Thymus (tissue), 11 donors: Measurements from ENCODE around the gene ARID3B. TPM values are rescaled to one million over a fixed set of nuclear protein-coding genes. Genes with fewer than 3 reads are reported as not detected.

Experiments used
- DNase-seq, 9 donors: peaks; one replicate each; pipeline ENCODE4 v3.0.0-alpha.2; 2013; ENCODE audit warnings: low spot score in 9 of 9, low read depth in 6 of 9, missing footprints in 1 of 9
- H3K27ac ChIP-seq, 2 donors: one replicate each; pipeline ENCODE4 v1.5.1; 2013; ENCODE audit warnings: control low read depth in 1 of 2, low read depth in 1 of 2, low read length in 1 of 2, mild to moderate bottlenecking in 1 of 2, moderate library complexity in 1 of 2
- H3K27me3 ChIP-seq, 2 donors: one replicate each; pipeline ENCODE4 v1.5.1; 2013; ENCODE audit warnings: low read length in 1 of 2; ENCODE audit not compliant: control insufficient read depth in 2 of 2, insufficient read depth in 1 of 2
- H3K36me3 ChIP-seq, 2 donors: one replicate each; pipeline ENCODE4 v1.5.1; 2013; ENCODE audit warnings: low read length in 1 of 2, mild to moderate bottlenecking in 1 of 2, moderate library complexity in 1 of 2; ENCODE audit not compliant: control insufficient read depth in 2 of 2, insufficient read depth in 2 of 2
- H3K4me1 ChIP-seq, 2 donors: one replicate each; pipeline ENCODE4 v1.5.1; 2013; ENCODE audit warnings: low read length in 2 of 2; ENCODE audit not compliant: control insufficient read depth in 2 of 2, insufficient read depth in 2 of 2
- H3K4me3 ChIP-seq, 2 donors: one replicate each; pipeline ENCODE4 v1.5.1; 2013; ENCODE audit warnings: low read length in 2 of 2, control low read depth in 1 of 2, mild to moderate bottlenecking in 1 of 2
- H3K9me3 ChIP-seq, 2 donors: one replicate each; pipeline ENCODE4 v1.5.1; 2013; ENCODE audit warnings: low read length in 1 of 2, mild to moderate bottlenecking in 1 of 2; ENCODE audit not compliant: control insufficient read depth in 2 of 2, insufficient read depth in 1 of 2
- WGBS: extraction: QIAGEN DNeasy Blood & Tissue Kit; methylation state at CpG from one replicate; pipeline ENCODE4 v1.1.7; 2013; 5-methylcytosine and 5-hydroxymethylcytosine counted together
- polyA plus RNA-seq: library from polyadenylated mRNA; stranded (reverse); fragments of 200-250 nt; gene quantifications from one replicate; pipeline ENCODE4 v1.2.3, GENCODE V29; 2013
- total RNA-seq: library from RNA; stranded (reverse); fragments of 120-200 nt; gene quantifications from one replicate; pipeline ENCODE4 v1.2.4, GENCODE V29; 2013
- donor health status: healthy.

ARID3B gene
- total and polyA plus RNA-seq, 2 donors = 5.6 to 5.8 TPM

DNA sequence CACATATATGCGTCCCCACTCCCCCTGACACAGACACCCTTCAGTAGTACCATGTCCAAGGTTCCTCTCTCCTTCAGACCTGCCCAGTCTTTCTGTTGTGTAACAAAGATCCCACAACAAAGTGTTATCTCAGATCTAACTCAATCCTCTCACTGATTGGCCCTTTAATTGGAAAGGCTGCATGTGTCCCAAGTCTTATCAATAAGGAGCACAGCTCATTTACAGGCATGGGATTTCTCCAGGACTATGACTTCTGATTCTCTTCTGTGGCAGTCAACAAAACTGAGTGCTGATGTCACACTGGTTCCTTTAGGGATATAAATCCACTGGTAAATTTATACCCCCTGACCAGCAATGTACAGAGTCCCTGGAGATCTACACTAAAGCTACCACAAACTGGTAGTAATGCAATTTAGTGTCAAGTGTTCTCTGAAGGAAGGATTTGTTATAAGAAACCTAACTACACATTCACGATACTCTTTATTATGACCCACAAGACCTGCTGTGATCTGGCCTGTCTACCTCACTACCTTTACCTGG is 102.7 kb downstream of the ARID3B start:
- Histone ChIP-seq H3K9me3 (no peaks in the 10 kb centered on the region), H3K4me3 (no peak overlapping the region), H3K27me3 (no peaks in the 10 kb centered on the region), H3K4me1 (no peaks in the 10 kb centered on the region), H3K27ac (no peak overlapping the region), H3K36me3 (peaks cover 22 to 24% of the 10 kb centered on the region in 2 donors)
- WGBS = 98% methylated on average over 2 of the region's 2 CpGs
- DNase-seq = no peak

GRCh38 chr15:74646480-74646879 is 105.5 kb downstream of the ARID3B start:
- Histone ChIP-seq H3K36me3 (peaks cover 8 to 12% of the 10 kb centered on the region in 2 donors), H3K4me3 (no peak overlapping the region), H3K4me1 (no peaks in the 10 kb centered on the region), H3K9me3 (no peaks in the 10 kb centered on the region), H3K27ac (no peak overlapping the region), H3K27me3 (no peaks in the 10 kb centered on the region)
- no peak for DNase-seq

Other genes starting within 250 kb of the ARID3B start
- gene CYP11A1, start 173.6 kb upstream of the ARID3B start, total RNA-seq = 0.66 TPM
- 1.0 TPM for gene CYP11A1, start 173.6 kb upstream of the ARID3B start, polyA plus RNA-seq
- 22.0 TPM for gene SEMA7A, start 107.3 kb upstream of the ARID3B start, total RNA-seq
- 12.3 TPM for gene SEMA7A, start 107.3 kb upstream of the ARID3B start, polyA plus RNA-seq
- 78.3 TPM for gene UBL7, start 80.1 kb upstream of the ARID3B start, total RNA-seq
- gene UBL7, start 80.1 kb upstream of the ARID3B start, polyA plus RNA-seq = 38.7 TPM
- 53.2 TPM for gene CLK3, start 74.6 kb downstream of the ARID3B start, total RNA-seq
- 90.8 TPM for gene CLK3, start 74.6 kb downstream of the ARID3B start, polyA plus RNA-seq
- 10.1 TPM for gene EDC3, start 154.8 kb downstream of the ARID3B start, total RNA-seq
- gene EDC3, start 154.8 kb downstream of the ARID3B start, polyA plus RNA-seq = 14.6 TPM
- gene CYP1A1, start 184.3 kb downstream of the ARID3B start, total RNA-seq = 0.09 TPM
- gene CYP1A1, start 184.3 kb downstream of the ARID3B start, polyA plus RNA-seq = 0.11 TPM
- gene CYP1A2, start 207.6 kb downstream of the ARID3B start, total RNA-seq = not detected
- 0.05 TPM for gene CYP1A2, start 207.6 kb downstream of the ARID3B start, polyA plus RNA-seq
- gene CSK, start 240.9 kb downstream of the ARID3B start, total RNA-seq = 39.2 TPM
- 94.4 TPM for gene CSK, start 240.9 kb downstream of the ARID3B start, polyA plus RNA-seq